HCEC 1CT (cell line): Measurements from ENCODE around the gene PPP1R1C.

Experiments
- DNase-seq: peaks from one replicate; pipeline ENCODE4 v3.0.0-alpha.2; 2017

Gene PPP1R1C

DNA sequence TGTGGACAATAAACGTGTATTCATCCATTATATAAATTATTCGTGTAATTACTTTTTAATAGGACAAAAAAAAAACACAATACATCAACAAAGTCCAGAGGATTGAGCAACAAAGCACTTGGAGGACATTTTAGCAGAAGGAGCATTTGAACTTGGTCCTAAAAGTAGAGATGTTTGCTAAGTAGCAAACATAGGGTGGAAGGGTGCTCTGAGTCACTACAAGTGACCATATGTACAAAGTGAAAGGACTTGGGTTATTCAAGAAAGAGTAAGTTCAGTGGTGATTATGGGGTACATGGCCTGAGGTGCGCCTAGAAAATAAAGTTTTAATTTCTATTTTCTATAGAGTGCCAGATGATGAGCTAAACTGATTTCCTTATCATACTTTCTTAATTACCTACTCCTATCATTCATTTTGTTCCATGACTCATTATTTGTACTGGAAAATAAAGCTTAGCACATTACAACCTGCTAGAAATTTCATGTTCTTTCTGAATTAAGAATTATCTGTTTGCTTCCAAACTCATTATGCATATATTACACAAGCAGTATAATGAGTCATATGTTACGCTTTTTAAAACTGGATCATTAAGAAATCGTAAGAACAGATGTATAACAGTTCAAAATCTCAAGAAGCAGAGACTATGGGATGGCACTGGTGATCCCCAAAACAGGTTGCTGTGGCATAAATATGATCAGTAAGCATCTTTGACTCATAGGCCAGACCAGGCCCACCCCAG, 13.1 kb upstream of the PPP1R1C start:
- peak; percentile 65 for DNase-seq

- DNase-seq: peak; percentile 9
Observed at GRCh38 chr2:181973171-181973783, 12.4 kb upstream of the PPP1R1C start.

GRCh38 chr2:181977661-181978350, 7.8 kb upstream of the PPP1R1C start:
- peak; percentile 74 for DNase-seq

DNA sequence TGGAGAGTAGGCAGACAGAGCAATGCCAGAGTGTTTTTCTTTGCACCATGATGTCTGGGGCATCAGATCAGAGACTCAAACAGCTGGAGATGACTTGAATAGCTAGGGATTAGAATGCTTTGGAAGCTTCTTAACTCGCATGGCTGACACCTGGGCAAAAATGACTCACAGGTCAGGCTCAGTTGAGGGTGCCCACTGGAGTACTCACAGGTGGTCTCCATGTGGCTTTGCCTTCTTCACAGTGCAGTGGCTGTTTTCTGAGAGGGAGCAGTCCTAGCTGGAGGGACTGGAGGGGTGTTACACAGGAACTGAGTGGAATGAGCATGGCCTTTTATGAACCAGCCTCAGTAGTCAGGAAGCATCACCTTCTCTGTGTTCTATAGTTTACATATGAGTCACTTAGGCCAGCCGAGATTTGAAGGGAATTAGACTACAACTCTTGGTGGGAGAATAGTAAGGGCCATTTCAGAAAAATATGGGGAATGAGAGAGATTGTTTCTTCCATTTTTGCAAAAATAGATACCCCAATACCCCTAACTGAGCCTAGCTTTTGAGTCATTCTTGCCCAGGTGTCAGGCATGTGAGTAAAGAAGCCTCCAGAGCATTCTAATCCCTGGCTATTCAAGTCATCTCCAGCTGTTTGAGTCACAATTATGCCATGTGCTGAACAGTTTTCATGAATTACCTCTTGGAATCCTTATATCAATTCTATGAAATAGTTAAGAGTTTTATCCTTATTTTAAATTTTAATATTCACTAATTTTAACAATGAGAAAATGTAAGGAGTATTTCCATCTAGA, 7.1 kb upstream of the PPP1R1C start:
- peak; percentile 51 for DNase-seq

- no peak for DNase-seq
Observed at GRCh38 chr2:181984060-181984459, 1.6 kb upstream of the PPP1R1C start.

- DNase-seq: no peak
Observed at GRCh38 chr2:181984814-181985631, 630 bp upstream of the PPP1R1C start.

GRCh38 chr2:181988154-181988924, 2.7 kb downstream of the PPP1R1C start:
- no peak for DNase-seq

DNA sequence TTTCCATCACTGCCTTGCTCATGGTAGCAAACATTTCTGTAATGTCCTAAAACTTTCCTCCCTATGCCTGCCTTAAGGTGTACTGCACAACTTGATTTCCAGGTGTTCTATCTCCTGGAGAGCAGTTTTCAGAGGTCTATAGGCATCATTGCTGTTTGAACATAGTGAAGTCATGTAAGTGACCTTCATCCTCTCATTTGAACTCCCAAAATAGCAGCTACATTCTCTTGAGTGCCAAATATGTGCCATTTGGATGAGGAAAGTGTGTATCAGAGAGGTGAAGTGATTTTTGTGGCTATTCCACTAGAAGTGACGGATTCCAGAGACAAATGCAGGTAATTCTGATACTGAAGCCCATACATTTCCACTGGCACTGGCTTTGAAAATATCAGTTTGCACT, 3.4 kb downstream of the PPP1R1C start:
- no peak for DNase-seq

GRCh38 chr2:181991171-181991885, 5.7 kb downstream of the PPP1R1C start:
- no peak for DNase-seq

- DNase-seq: no peak
Observed at GRCh38 chr2:181992776-181993175, 7.1 kb downstream of the PPP1R1C start.

- DNase-seq: no peak
Observed at GRCh38 chr2:181995289-181995688, 9.6 kb downstream of the PPP1R1C start.

DNA sequence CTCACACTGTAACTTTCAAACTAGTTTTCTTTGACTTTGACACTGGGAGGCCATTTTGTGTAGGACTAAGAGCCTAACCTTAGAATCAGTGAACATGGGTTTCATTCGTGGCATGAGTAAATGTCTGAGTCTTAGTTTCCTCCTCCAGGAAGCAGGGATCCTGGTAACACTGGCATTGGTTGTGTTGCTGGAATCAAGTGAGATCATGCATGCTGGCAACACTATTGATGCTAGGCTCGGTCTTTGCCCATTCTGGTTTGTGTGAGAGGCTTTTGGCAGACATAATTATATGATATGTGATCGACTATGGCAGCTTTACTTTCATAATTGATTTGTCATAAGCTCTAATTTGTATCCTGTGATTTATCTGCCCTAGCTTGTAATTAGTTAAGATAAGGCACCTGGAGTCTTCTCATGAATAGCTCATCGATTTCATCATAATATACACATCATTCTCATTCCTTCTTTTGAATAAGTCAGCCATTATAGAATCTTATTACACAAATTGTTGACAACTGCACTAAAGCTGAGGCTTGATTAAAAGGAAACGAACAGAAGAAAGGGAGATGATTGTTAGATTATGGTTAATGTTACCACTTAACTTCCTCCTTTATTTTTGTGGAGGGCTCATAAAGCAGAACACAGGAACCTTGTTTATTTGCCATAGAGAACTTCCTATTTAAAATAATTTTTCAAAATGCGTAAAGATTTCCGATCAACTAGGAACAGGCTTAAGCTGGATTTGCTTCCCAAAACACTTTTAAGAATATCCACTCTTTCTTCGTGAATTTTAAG, 12.6 kb downstream of the PPP1R1C start:
- DNase-seq: no peak

DNA sequence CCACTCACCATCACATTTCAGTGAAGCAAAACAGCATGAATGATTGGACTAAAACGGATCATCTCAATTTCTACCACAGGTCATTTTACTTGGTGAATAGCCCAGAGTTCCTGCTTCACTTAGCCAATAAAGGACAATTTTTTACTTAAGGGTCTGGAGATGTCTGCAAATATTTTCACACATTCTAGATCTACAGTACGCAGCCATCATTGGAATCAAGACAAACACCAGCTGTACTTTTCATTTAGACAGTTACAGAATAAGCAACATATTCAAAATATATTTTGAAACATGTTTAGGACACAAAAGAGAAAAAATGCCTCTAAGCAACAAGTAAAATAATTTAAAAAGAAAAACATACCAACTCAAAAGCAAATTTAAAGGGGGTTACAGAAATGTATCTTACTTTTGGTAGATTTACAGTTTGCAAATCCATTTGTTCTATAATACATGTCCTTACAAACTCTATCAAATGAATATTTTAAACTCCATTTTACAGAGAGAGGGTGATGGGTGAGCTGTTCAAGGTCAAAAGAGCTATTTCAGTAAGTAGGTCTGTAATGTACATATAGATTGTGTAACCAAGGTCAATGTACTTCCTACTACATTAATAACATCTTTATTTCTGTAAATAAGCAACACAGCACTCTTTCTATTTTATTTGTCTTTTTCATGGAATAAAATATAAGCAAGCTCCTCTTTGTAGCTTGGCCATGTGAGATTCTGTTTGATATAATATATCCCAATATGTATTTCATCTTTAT, 13.4 kb downstream of the PPP1R1C start:
- DNase-seq: no peak

DNA sequence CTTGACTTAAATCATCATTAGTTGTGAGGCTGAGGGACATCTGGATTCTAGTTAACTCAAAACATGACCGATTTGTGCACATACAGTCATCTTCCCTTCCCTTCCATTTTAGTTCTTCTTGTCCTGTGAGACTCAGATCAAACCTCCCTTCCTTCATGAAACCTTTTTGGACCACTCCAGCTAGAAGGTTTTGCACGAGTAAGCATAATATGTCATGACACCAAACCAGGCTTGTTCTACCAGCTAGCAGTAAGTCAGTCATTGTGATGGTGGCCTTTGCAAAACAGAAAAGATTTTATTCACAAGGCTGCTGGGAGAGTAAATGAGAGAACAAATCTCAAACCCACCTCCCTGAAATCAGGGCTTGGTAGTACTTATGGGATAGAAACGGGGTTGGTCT, 14.3 kb downstream of the PPP1R1C start:
- no peak for DNase-seq

GRCh38 chr2:182004945-182005520, 19.4 kb downstream of the PPP1R1C start:
- DNase-seq: no peak

DNA sequence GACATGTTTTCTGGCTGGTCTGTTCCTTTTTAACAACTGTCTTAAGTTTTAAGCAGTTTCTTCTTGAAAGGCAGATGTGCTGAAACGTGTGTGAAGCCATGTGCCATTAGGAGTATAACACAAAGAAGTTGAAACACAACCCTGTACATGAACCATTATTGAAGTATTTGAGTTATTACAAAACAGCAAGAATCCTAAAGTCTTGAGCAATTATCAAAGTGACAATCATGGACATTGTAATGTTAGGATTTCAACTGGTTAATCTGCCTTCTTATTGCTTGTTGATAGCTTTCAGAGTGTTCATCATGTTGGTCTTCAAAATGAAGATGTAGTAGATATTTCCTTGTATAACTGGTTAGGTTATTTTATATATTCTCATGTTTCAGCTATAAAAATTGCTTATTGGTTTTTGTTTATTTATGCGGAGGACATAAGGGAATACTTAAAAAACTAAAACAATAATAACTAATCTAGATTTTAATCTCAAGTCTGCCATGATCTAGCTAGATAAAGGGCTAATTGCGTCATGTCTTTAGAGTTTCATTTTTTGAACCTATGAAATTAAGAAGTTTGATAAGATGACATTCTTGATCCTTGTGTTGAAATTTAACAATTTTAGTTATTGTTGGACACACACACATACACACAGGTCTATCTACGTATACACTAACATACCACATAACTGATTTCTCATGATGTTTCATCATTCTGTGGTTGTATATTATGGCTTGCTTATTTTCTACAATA, 21.1 kb downstream of the PPP1R1C start:
- no peak for DNase-seq

DNA sequence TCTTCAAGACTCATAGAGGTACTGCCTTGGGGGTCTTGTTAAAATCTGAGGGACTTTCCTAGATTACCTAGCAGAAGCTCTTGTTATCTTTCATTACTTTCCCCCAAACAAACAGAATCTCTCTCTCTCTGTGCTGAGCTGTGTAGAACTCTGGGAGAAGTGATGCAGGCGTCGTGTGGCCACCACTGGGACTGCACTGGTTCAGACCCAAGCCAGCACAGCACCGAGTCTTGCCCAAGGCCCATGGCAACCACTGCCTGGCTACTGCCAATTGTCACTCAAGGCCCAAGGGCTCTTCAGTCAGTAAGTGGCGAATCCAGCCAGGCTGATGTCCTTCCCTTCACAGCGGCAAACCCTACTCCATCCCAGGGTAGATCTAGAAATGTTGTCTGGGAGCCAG, 28.6 kb downstream of the PPP1R1C start:
- no peak for DNase-seq
